ENCODE results near the gene RPS6KA2.

DNA sequence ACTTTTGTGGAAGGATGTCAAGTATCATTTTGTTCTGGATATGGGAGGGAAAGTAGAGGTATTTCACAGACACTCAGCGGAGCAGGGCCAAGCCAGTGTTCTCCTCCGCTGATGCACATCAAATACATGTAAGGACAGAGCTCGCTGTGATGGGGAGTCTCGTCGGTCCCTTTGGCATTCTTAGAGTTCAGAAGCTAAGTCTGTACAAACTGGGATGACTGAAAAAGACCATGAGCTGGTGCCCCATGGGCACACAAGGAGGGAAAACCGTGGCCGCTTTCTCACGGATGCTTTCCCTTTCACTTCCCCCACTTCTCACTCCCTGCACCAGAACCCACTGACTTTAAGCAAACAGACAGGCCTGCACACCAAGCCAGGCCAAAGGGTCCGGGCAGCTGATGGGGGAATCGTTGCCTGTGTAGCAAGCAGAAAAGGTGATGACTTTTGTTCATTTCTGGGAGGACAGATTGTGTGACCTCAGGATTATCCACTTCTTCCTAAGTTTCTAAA, 216.6 kb downstream of the RPS6KA2 start:
- TF ChIP-seq CTCF (IDR thresholded peaks at IDR 0.05) (no peak), ZFX (IDR thresholded peaks at IDR 0.05; ENCODE audit: borderline replicate concordance) (no peak)

All from 22Rv1 (cell line).